Activated gamma-delta T cell (primary cell): ENCODE measurements around the gene TAGAP.

Experiments used
- DNase-seq: peaks from one replicate; lab custom pipeline; 2025; lab: John Stamatoyannopoulos, UW

The TAGAP gene

DNA sequence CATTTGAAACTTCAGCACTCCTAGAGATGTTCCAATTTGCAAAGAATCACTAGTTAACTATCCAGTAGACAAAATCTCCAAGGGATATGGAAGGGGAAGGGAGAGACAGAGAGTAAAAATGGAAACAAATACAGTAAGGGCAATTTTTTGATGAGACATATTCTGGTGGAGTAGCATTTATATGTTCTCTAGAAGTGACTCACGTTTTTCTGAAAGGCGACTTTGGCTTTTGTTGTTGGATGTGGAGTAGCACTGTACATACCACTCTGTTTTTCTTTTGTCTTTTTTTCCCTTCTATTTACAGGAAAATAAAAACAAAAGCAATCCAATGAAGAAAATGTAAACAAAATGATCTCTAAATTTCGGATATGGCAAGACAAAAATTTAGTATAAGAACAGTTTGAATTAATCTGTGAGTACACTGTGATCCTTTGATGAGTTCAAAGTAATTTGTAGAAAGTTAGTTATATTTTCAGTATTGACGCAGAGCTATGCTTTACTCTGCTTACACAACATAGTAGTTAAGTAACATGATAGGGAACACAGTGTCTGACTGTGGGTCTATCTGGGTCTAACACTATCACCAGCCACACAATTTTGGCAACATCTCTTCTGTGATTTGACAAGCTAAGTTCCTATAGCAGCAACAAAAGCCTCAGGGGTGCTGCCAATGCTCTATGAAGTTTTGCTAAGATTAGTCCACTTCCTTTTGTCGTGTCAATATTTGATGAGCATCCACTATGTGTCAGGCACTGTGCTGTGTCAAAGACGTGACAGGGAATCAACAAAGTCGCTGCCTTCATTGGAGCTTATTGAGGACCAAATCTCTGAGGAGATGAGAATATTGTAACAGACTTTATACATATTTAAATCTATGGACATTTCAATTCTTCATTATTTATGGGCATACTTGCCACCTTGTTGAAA lies 27.3 kb upstream of the TAGAP start:
- no peak for DNase-seq

- no peak for DNase-seq
These were observed 24.2 kb upstream of the TAGAP start for GRCh38 chr6:159068904-159069578.

DNA sequence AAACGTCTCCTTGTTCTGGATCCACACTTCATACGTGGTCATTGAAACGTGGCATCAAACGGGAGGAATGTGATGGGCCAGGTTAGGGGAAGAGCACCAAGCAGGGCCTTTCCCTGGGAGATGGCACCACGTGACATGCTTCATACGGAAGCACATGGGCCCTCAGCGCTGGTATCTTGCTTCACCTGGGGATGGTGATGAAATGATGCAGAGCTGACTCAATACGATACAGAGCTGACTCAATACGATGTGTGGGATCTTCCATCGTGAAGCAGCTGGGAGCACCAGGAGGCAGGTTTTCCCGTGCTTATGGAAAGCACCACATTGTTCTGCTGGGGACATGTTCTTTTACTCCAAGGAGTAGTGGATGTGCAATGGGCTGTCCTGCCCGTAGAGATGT lies 22.5 kb upstream of the TAGAP start:
- DNase-seq = no peak

GRCh38 chr6:159066483-159066882 lies 21.7 kb upstream of the TAGAP start:
- DNase-seq = no peak

DNA sequence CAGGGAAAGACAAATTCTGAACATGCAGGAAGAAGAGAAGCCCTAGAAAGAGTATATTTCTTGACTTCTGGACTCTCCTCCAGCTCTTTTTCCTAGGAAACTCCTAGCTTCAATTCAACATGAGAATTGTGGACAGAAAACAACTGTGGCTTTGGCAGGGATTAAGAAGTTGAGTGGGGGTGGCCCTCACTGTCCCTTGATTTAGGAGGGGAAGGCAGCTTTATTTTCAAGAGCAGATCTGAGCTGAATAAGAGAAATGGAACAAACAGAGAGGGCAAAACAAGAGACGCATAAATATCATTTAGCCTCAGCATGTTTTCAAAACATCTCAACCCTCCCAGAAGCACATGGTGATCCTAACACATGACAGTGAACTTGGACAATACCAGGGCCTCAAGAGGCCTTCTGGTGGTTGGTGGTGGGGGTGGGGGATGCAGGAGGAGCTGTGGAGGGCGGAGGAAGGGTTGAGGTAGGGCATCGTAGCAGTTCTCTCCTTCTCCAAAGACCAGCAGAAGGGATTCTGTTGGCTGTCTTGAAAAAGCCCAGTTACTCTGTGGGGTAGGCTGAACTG lies 21.1 kb upstream of the TAGAP start:
- DNase-seq = no peak

GRCh38 chr6:159065091-159065490 lies 20.3 kb upstream of the TAGAP start:
- DNase-seq = no peak

DNA sequence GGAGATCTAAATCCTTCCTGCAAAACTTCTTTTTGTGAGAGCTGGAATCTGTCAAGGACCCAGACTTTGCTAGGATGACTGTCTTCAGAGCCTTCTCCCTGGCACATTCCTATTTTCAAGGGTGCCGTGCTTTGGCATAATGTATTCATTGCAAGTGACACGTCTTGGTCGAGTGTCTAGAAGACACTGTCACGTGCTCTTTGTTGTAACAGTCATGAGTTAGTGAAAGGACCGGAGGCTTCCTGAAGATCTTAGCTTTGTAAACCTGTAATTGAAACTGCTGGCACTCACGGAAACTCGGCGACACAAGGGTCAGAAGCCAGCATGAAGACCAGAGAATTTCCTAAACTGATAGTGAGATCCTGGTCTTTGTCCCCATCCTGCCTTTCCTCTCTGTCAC lies 19.7 kb upstream of the TAGAP start:
- no peak for DNase-seq

DNA sequence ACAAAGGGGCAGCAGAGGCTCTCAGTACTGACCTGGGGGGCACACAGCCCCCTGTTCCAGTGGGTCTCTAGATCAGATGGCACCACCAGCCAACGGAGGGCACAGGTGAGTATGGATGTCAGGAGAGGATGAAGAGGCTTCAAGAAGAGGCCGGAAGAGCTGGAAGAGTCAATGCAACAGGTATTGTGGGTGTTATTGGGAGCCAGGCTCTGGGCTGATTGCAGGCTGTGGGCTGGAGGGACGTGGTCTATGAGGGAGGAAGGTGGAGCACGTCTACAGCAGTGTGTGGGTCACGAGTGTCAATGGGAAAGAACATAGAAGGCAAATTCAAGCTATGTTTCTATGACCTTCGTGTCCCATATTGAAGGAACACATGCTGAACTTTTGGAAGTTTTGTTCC lies 18.8 kb upstream of the TAGAP start:
- no peak for DNase-seq

DNA sequence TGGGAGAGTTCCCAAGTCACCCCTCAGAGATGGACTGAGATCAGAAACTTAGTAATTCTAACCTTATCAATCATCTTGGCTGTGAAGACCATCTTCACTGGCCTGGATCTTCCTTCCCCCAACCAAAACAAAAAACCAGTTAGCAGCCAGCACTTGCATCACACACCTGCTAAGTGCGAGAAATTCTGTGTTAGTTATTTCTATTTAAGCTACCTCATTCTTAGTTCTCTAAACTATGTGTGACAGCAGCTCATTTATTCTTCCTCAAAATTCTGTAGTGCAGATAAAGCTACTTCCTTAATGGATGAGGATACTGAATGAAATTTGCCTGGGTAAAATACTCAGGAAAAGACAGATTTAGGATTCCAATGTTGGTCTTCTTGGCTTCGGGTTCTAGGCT lies 18.2 kb upstream of the TAGAP start:
- DNase-seq = no peak

GRCh38 chr6:159062564-159062945 lies 17.8 kb upstream of the TAGAP start:
- DNase-seq = no peak

GRCh38 chr6:159061805-159062563 lies 17.2 kb upstream of the TAGAP start:
- DNase-seq = no peak

DNA sequence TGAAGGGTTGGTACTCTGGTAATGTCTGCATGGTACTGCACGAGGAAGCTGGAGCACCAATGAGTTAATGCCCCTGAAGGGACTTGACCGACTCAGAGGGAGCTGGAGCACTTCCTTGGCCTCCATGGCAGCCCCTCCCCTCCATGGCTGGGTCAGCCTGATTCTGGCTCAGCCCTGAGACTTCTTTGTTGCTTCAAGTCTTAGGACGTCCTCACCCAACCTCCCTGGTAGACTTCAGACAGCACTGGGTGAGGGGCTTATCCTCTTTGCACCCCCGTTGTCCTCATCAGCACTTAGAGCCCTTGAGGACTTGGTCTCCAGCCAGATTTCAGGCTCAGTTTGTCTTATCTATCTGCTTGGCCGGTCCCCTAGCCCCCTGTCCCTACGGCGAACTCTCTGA lies 16.4 kb upstream of the TAGAP start:
- no peak for DNase-seq

DNA sequence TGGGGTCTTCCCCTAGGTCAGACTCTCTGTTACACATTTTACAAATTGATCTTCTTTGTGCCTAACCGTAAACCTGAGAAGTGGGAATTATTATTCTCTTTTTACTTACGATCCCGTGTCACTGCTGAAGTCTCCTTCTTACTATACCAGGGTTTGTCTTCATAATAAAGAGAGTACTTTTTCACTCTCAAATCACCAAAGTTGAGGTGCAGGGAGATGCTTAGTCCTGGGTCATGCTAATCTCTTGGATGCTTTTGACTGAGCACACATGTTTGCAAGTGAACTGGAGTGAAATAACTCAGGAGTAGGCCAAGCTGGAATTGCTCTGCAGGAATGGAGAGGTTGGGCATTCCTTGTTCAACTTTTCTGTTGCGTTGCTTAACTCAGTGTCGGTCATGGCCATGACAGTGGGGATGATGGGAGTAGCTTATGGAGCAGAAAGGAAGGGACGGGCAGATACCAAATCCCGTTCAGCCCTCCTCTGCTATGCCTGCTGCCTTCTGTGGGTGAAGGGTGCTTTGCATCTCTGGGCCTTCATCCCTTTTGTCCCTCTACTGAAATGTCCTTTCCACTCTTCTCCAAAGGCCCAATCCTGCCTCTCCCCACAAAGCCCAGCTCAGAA lies 15.2 kb upstream of the TAGAP start:
- DNase-seq = no peak

DNA sequence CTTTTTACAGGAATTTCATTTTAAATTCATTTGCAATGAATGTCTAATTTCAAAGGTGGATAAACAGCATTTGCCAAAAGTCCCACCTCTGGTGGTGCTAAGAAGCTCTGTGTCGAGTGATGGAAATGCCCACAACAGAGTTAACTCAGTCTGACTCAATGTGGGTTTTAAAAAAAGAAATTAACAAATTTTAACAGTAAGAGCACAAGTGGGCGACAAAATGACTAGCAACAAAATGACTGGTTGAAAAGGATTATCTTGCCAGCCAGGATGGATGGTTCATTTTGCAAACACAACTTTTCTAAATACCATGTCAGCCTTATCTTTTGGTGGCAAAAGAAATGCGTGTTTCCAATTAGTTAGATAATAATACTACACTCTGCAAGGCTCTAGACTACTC lies 14.3 kb upstream of the TAGAP start:
- DNase-seq = no peak

DNA sequence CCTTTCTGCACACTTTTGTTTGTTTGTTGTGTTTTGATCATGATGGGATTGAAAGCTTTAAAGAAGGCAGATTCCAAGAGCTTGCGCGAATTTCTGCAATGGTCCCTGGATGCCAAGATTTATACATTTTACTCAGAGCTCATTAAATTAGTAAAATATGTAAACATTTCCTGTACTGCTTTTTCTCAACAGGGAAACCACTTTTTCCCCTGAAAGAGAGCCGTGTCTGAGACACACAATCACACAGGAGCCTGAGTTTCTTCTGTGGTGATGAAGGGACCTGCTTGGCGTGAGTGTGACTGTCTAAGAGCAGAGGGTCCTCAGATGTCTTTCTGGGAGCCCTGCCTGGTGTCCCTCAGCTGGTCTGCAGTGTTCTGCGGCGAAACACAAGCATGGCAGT lies 12.1 kb upstream of the TAGAP start:
- DNase-seq = no peak

- DNase-seq = no peak
These were observed 11.6 kb upstream of the TAGAP start for GRCh38 chr6:159056432-159056831.

DNA sequence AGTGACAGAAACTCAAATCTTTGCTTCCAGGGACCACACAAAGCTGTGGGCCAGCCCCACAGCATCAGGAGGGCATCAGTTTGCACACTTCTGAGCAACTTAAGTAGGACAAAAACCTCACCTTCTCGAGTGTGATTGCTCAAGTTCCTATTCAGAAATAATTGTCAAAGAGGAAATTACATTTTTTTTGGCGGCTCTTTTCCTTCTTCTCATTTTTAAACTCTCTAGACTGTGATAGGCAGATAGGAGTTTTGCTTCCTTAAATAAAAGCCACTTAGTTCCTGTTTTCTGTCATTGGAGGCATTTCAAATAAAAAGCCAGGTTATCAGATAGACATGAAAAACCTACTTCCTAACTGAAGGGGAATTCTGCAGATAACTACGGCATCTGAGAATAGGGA lies 11.2 kb upstream of the TAGAP start:
- no peak for DNase-seq

GRCh38 chr6:159053781-159054398 lies 9.1 kb upstream of the TAGAP start:
- DNase-seq = no peak

GRCh38 chr6:159052720-159053119 lies 7.9 kb upstream of the TAGAP start:
- no peak for DNase-seq

DNA sequence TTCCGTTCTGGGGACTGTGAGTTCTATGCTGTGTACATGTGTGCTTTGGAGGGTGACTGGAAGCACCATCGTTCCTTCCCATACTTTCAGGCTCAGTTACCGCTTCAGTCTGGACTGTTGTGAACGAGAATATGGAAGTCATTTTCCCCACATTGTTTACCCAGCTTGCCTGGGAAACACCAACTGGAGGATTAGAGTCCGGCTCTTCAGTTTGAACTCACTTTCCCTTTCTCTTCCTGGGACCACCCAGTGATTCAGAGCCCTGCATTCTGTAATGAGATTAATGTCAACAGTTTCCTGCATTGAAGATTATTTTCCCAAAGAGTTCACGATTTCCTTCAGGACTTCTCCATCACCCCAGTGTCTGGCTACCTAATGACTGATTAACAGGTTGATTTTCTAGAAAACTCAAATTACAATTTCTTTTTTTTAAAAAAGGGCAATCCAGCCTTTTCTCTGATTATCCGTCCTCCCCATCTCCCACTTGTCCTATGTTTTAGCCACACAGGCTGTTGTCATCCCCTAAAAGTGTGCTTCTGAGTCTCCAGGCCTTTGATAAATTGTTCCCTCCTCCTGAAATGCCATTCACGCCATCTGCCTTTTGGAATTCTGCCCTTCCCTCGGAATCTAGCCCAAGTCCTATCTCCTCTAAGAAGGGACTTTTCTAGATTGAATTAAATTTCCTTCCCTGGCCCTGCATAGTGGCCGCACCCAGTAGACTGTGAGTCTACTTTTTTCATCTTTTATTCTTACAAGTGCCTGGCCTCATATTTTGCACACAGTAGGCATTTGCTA lies 3.3 kb upstream of the TAGAP start:
- DNase-seq = no peak

GRCh38 chr6:159045801-159046200 lies 1.0 kb upstream of the TAGAP start:
- DNase-seq = no peak
